ENCODE data around the gene KIRREL3.

GRCh38 chr11:126461996-126462395 lies 538.6 kb downstream of the KIRREL3 start:
- no peak for TF ChIP-seq CTCF (IDR thresholded peaks at IDR 0.05 in 8 of 11, conservative IDR thresholded peaks at IDR 0.05 in 3 of 11)
- TF ChIP-seq POLR2AphosphoS5 (IDR thresholded peaks at IDR 0.05) = no peak
- TF ChIP-seq POLR2A (IDR thresholded peaks at IDR 0.05) = no peak
